GM06990 (cell line): ENCODE results near the gene PANK4.
A peak's percentile ranks its signal among the peaks of the same experiment; 100 is the strongest.
"Not testable (repeated sequence)": the region's sequence is repeated elsewhere in the genome, so short reads cannot be mapped to it uniquely, and the experiment has no call there.

Experiments used
- DNase-seq: peaks from one replicate; pipeline ENCODE4 v3.0.0-alpha.2; 2011; ENCODE audit not compliant: insufficient read length; ENCODE audit errors: extremely low read depth
- H3K27me3 ChIP-seq: replicated peaks from 2 replicates; pipeline ENCODE4 v1.6.0; 2011; ENCODE audit warnings: low read length; ENCODE audit not compliant: control insufficient read depth, insufficient read depth
- H3K36me3 ChIP-seq: 2 replicates; pipeline ENCODE4 v1.5.1; 2011; ENCODE audit warnings: low read length; ENCODE audit not compliant: control insufficient read depth, insufficient read depth
- H3K4me3 ChIP-seq: replicated peaks from 2 replicates; pipeline ENCODE4 v1.5.1; 2011; ENCODE audit warnings: low read depth, mild to moderate bottlenecking, control low read depth, low read length
- CTCF ChIP-seq: IDR thresholded peaks from 2 replicates; pipeline ENCODE4 v1.5.1; 2011; ENCODE audit warnings: low read length, control low read depth, mild to moderate bottlenecking, inconsistent platforms; ENCODE audit not compliant: insufficient read depth, poor library complexity, severe bottlenecking

PANK4 gene

GRCh38 chr1:2525920-2526823, at the start of gene PANK4:
TSS of gene PANK4 (minus strand) at chr1:2526596. CDS start at chr1:2526587, 9 bp downstream.
- peak; percentile 92 for DNase-seq
- Histone ChIP-seq H3K4me3 (peak within 1 kb of the TSS; percentile 78), H3K27me3 (peaks cover 2% of the 10 kb centered on the region; the same call in 1 of the 2 replicates), H3K36me3 (peaks cover 2% of the 10 kb centered on the region)
- no peak for TF ChIP-seq CTCF

- H3K36me3 ChIP-seq = no peaks in the 10 kb centered on the region
- H3K4me3 ChIP-seq = no peak overlapping the region
- TF ChIP-seq CTCF = no peak
- H3K27me3 ChIP-seq = no peaks in the 10 kb centered on the region
- DNase-seq = no peak
Observed at GRCh38 chr1:2574350-2574749, 48.0 kb upstream of the PANK4 start.

GRCh38 chr1:2573250-2573920, 47.0 kb upstream of the PANK4 start:
- no peaks in the 10 kb centered on the region for H3K36me3 ChIP-seq
- no peaks in the 10 kb centered on the region for H3K27me3 ChIP-seq
- no peak overlapping the region for H3K4me3 ChIP-seq
- TF ChIP-seq CTCF = no peak
- no peak for DNase-seq

- Histone ChIP-seq H3K4me3 (no peak overlapping the region), H3K27me3 (no peaks in the 10 kb centered on the region), H3K36me3 (no peaks in the 10 kb centered on the region)
- no peak for DNase-seq
- no peak for TF ChIP-seq CTCF
Observed at GRCh38 chr1:2571348-2571747, 45.0 kb upstream of the PANK4 start.

- H3K4me3 ChIP-seq = no peak overlapping the region
- no peak for DNase-seq
- H3K27me3 ChIP-seq = no peaks in the 10 kb centered on the region
- TF ChIP-seq CTCF = no peak
- H3K36me3 ChIP-seq = no peaks in the 10 kb centered on the region
Observed at GRCh38 chr1:2570332-2570731, 43.9 kb upstream of the PANK4 start.

- H3K4me3 ChIP-seq, H3K27me3 ChIP-seq, DNase-seq, H3K36me3 ChIP-seq: not testable (repeated sequence)
Observed at GRCh38 chr1:2569703-2570102, 43.3 kb upstream of the PANK4 start.
